Measurements from ENCODE around the gene FERMT3.
A peak's percentile ranks its signal among the peaks of the same experiment; 100 is the strongest.

The FERMT3 gene

DNA sequence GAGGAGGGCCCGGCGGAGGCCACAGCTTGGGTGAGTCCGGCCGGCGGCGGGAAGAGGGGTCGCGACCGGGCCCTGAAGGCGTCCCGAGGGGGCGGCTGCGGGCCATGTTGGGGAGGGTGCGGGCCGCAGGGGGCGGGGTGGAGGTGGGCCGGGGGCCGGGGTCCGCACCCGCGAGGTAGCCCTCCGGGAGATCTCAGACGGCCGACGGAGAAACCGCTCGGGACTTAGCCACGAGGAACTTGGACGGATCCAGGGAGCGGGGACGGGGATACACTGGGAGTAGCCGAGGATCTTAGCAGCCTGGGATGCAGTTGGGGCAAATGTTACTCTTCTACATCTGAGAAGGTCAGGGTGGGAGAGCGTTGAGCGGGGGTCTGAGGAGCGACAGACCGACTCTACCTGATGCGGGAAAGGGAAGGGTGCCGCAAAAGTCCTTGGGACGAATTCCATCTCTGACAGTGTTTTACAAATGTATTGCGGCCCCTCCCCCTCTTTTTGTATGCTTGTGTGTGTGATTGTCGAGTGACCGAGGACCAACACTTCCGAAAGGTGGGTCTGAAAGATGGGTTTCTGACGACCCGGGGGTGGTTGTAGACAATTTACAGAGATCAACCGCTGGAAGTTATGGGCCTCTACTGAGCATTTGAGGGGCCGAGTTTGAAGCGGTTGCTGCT, 19.9 kb upstream of the FERMT3 start:
- DNase-seq: peak in 1 of 4 experiments; percentile 30

DNA sequence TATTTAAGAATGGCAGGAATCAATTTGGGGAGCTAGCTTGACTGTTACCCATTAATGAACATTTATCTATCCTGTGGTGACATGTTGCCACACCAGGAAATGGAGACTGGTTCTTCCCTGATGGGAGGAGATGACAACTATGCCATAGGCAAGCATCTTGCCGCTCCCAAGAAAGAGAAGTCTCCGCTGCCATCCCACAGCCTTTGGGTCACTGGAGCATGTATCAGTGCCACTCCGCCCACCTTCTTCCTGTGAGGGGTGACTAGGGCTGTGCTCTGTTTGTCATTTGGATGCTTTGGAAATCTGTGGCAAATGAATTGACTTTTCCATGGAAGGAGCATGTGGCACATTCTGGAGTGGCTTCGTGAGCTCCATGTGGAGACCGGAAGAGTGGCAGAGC, 14.1 kb upstream of the FERMT3 start:
- DNase-seq: peak; percentile 81 to 94 (median 91)

DNA sequence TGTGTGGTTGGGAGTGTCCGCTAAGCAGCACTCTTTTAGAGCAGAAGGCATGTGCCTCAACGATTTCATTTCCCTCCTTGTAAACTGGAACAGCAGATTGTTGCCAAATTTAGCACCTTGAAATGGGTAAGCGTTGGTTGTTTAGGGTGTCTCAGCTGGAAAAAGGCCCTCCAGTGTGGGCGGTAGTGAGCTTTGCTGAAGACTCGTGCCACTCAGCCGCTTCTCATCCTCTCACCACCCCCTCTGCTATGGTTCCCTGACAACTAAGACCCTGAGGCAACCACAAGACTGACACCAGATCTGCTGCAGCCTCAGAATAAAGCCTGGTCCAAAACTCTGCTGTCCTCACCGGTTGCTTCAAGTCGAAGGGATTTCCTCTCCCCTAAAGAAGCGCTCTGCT, 9.9 kb upstream of the FERMT3 start:
- peak; percentile 84 to 93 (median 90) for DNase-seq

DNA sequence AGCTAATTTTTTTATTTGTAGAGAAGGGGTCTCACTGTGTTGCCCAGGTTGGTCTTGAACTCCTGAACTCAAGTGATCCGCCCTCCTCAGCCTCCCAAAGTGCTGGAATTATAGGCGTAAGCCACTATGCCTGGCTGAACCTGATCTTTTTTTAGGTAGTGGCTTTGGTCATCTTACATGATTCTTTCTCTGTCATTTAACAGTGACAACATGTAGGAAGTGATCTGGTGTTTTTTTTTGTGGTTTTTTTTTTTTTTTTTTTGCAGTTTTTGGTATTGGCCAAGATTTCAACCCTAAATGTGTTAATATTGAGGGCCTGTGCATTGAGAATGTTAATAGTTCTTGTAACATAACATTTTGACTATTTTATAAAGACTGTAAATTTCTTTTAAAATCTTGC, 8.0 kb upstream of the FERMT3 start:
- DNase-seq: peak in 3 of 4 experiments; percentile 32 to 68 (median 59)

DNA sequence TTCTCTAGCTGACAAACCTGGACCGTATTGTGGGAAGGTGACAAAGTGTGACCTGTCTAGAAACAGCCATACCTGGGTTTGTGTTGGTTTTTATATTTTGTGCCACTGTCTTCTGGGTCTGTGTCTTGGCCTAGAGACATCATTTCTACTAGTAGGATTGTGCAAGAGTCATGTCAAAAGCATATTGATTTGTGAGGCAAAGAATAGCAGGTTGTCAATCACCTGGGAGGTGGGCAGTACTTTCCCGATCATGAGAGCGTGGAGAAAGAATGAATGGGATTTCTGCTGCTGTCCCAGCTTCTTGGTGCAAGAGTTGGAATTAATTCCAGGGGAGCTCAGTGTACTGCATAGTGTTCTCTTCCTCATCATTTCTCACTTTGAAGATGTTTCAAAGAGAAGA, 5.0 kb upstream of the FERMT3 start:
- DNase-seq: no peak

DNA sequence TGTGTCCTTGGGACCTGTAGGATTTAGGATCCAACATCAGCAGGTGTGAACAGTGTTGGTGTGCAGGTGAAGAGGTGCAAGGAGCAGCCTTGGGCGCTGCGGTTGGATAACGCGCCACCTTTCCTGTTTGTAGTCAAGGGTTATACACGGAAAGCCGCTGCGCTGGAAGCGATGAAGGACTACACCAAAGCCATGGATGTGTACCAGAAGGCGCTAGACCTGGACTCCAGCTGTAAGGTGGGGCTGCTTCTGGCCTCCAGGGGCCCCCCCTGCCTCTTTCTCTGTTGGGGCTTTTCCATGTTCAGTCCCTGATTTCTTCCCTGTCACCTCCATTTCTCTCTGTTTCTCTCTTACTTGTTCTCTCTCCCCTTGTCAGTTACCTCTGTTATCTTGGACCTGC, 3.5 kb upstream of the FERMT3 start:
- no peak for DNase-seq

DNA sequence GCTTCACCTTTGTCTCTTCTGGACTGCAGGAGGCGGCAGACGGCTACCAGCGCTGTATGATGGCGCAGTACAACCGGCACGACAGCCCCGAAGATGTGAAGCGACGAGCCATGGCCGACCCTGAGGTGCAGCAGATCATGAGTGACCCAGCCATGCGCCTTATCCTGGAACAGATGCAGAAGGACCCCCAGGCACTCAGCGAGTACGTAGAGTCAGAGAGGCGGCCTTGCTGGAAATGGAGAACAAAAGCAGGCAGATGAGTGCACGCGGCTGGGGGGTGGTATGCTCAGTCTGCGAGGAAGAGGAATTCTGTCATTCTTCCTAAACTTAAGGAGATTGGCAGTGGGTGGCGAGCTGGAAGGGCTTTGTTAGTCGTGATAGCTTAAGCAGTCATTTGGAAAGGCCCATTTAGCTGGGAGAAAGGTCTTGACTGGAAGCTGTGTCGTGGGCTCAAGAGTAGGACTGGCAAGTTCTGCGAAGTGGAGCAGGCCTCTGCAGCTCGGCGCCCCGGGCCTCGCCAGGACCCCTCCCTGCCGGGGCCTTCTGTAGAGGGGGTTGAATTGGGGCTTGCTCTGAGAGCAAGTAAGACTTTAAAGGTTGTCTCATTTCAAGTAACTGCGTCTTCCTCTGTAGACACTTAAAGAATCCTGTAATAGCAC, 3.0 kb upstream of the FERMT3 start:
- DNase-seq: no peak

DNA sequence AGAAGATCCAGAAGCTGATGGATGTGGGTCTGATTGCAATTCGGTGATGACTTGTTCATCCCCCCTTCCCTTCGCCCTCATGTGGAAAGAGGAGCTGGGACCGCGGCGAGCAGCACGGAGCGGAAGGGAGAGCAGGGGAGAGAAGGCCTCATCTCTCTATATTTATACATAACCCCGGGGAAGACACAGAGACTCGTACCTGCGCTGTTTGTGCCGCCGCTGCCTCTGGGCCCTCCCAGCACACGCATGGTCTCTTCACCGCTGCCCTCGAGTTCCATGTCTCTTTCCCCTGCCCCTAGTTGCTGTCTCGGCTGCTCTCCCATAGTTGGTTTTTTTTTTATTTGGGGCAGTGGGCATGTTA, 2.5 kb upstream of the FERMT3 start:
- no peak for DNase-seq

DNA sequence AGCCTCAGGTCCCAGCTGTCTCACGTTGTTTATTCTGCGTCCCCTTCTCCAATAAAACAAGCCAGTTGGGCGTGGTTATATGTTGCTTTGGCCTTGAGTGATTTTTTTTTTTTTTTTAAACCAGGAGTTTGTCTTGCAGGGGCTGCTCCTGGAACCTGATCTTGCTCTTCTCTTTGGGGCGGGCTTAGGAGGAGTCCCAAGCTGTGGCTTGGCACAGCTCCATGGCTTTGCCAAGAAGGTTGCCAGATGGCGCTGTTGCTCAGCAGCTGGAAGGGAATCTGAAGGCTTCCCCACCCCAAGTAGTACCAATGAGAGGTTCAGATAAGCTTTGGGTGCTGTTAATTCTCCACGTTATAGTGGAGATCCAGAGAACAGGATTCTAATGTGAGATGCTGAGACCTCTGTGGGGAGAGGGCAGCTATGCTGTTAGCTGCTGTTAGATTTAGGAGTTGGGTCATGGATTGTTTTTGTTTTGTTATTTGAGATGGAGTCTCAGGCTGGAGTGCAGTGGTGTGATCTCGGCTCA, 2.0 kb upstream of the FERMT3 start:
- DNase-seq: peak; percentile 92 to 96 (median 94)

DNA sequence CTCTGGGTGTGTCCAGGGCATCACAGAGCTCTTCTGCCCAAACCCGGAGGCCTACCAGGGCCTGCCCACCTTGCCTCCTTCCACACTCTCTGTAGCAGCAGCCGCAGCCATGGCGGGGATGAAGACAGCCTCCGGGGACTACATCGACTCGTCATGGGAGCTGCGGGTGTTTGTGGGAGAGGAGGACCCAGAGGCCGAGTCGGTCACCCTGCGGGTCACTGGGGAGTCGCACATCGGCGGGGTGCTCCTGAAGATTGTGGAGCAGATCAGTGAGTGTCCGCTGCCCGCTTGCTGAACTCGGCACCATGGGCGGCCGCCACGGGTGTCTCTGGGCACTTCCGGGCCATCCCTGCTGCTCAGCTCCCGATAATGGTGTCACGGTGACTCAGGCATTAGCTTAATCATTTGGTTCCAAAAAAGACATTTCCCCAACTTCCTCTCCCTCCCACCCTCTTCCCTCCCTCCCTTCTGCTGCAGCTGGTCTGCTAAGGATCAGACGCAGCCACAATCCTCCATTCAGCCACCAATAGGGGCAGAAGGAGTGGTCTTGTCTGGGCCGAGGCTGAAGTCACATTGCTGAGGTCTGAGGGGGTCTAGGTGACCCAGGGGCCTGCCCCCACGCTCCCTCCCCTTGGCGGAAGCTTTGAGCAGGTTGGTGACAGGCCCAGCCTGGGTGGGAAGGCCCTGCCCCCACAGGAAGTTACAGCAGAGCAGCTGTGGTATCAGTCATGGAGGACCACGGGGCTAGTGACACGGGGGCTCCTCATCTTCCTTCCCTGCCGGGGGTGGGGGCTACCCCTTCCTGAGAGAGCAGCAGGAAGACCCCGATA, 950 bp downstream of the FERMT3 start:
- peak; percentile 86 to 95 (median 91) for DNase-seq

DNA sequence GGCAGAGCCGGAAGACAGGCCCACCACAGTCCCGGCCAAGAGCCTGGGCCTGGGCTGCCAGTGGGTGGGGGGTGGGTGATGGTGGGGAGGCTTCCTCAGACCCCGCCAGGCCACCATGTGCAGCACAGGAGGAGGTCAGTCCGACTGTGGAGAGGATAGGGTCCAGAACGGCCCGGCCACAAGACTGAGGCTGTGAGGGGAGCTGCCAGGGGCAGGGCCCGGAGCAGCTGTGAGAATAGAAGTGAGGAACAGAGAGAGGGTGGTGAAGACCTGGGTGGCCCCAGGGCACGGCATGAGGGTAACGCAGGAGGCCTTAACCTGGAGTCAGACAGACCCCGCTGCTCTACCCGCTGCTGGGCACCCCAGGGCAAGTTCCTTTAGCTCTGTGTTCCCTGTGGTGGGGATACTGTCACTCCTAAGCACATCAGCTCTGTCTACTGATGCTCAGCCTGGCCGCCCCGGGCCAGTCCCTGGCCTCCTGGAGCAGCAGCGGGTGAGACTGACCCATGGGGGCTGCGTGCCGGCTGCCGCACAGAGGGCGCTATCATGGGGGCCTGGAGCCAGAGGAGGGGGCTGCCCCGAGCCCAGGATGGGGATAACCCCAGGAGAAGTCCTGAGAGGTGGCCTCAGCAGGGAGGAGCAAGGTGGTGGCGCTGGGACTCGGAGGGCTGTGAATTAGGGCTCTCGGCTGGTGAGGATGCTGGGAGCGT, 1.7 kb downstream of the FERMT3 start:
- DNase-seq: peak in 1 of 4 experiments; percentile 30

DNA sequence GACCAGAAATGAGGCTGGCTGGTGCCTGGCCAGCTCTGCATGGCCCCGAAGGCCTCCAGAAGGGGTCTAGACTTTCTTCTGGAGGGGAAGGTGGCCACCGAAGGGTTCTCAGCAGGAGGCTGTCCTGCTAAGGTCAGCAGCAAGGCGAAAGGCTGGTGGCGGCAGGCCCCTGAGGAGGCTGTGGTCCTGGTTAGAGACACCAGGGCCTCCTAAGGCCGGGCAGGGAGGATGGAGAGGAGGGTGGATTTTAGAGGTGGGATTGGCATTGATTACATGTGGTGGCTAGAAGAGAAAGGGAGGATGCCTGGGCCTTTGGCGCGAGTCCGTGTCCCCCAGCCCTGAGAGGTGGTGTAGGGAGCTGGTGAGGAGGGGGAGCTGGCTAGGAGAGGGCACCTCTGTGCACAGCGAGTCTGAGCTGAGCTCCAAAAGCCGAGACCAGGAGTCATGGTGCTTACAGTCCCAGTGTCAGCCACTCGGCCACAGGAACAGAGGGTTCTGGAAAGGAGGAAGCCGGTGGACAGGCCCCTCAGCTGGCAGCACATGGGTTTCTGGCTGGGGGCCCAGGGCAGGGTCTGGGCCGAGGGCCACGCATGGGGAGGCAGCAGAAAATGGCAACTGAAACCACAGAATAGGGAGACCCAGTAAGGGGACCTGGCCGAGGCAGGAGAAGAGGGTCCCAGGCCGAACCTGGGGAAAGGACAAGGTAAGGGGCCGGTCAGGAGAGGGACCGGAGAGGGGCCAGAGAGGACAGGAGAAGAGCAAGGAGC, 2.5 kb downstream of the FERMT3 start:
- DNase-seq: peak in 2 of 4 experiments; percentile 33 to 46

DNA sequence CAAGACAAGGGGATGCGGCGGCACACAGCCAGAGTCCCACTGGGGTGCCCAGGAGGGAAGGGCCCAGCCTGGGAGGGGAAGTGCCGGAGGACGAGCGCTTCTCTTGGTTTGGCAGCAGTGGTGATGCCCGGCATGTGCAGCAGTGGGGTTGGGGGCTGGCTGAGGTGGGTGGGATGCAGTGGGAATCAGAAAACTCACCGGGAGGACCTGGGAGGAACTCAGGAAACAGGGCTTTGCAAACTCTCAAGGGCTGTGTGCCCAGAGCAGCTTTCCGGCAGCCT, 3.0 kb downstream of the FERMT3 start:
- peak in 1 of 4 experiments; percentile 40 for DNase-seq

DNA sequence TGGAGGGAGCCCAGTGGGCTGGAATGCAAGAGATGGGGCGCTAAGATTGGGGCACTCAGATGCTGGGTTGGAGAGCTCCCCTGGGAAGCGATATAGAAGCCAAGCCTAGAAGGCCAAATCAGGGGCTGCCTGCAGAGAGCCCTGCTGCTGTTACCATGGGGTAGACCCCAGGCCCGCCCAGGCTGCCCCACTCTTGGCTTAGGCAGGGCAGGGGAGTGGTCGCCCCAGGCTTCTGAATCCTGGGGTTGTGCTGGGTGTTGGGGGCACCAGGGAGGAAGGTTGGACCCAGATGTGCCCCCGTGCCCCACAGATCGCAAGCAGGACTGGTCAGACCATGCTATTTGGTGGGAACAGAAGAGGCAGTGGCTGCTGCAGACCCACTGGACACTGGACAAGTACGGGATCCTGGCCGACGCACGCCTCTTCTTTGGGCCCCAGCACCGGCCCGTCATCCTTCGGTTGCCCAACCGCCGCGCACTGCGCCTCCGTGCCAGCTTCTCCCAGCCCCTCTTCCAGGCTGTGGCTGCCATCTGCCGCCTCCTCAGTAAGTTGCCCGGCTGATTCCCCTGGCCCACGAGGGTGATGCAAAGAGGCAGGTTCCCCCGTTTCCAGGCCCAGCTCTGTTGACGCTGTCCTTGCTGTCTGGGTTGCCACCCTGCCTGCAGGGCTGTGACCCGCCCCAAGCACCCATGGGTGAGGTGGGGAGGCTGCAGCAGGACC, 3.9 kb downstream of the FERMT3 start:
- no peak for DNase-seq

DNA sequence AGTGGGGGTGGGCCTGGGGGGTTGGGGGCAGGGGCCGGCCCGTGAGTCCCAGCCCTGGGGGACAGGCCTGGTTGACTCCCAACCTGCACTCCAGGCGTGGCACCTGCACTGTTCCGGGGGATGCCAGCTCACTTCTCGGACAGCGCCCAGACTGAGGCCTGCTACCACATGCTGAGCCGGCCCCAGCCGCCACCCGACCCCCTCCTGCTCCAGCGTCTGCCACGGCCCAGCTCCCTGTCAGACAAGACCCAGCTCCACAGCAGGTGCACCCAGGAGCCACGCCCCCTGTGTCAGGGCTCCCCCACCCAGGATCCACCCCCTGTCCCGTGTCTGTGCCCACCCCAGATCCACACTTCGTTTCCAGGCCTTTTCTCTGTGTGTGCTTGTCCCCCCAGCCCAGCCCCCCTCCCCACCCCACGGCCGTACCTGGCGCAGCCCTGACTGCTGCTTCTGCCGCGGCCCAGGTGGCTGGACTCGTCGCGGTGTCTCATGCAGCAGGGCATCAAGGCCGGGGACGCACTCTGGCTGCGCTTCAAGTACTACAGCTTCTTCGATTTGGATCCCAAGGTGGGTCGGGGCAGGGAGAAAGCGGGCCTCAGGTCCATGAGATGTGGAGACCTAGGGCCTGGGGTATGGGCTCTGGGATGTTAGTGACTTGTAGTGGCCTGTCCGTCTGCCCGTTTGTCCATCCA, 4.8 kb downstream of the FERMT3 start:
- DNase-seq: no peak

DNA sequence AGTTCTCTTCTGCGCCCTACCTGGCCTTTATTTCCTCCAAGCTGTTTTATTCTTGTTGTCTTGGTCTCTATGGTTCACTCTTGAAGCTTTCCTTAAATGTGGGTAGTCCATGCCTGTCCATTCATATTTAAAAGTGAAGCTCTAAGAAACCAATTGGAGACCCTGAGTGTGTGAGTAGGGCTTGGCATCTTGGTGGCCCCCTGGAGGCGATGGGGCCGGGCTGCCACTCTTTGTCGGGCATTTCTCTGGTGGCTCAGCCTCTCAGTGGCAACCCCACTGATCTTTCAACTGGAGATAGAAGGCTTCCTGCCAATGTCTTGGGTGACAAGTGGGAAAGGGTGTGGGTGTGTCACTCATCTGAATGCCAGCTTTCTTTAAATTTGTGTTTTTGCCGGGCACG, 10.4 kb downstream of the FERMT3 start:
- DNase-seq: no peak

DNA sequence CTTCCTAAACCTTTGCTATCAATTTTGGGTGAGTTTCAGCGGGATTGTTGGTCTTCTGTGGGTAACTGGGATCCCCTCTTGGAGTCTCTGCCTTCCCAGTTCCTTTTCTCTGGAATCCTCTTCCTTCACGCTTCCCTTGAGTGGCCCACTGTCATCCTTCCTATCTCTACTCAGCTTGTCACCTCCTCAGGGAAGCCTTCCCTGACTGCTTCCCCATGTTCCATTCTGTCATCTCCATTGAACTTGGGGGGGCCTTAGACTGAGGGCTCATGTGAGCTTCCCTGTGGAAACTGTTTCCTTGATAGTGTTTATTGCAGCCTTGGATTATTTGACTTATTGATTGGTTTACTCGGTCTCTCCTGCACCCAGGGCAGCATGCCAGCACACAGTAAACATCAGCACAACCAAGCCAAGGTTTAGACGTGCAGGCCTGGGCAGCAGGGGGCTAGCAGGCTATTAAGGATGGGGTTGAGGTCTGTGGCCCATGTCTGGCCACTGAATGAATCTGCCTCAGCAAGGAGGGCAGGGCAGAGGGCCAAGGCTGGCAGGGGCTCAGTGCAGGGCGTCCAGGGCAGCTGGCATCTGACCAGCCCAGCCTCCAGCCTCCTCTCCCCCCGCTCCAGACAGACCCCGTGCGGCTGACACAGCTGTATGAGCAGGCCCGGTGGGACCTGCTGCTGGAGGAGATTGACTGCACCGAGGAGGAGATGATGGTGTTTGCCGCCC, 12.3 kb downstream of the FERMT3 start:
- no peak for DNase-seq

DNA sequence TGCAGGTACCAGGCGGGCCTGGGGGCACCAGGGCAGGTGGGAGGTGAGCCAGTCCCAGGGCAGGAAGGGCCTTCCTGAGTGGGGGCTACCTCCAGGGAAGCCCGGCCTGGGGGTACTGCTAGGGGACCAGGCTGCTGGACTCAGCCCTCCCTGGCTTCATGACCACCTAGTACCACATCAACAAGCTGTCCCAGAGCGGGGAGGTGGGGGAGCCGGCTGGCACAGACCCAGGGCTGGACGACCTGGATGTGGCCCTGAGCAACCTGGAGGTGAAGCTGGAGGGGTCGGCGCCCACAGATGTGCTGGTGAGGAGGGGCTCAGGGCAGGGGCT, 12.8 kb downstream of the FERMT3 start:
- no peak for DNase-seq

DNA sequence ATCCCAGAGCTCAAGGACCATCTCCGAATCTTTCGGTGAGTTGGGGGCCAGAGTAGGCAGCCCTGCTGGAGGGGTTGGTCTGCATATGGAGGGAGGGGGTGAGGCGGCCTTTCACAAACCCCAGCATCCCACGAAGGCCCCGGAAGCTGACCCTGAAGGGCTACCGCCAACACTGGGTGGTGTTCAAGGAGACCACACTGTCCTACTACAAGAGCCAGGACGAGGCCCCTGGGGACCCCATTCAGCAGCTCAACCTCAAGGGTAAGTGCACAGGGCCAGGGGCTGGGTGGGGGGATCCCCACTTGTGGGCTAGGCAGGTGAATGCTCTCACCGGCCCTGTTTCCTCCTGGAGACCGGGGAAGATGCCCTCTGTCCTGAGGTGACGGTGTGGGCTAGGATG, 13.2 kb downstream of the FERMT3 start:
- DNase-seq: no peak

DNA sequence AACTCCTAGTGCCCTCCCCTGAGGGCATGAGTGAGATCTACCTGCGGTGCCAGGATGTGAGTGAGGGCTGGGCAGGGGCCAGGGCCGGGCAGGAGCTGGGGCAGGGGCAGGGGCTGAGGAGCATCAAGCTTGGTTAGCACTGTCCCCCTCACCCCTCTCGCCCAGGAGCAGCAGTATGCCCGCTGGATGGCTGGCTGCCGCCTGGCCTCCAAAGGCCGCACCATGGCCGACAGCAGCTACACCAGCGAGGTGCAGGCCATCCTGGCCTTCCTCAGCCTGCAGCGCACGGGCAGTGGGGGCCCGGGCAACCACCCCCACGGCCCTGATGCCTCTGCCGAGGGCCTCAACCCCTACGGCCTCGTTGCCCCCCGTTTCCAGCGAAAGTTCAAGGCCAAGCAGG, 13.8 kb downstream of the FERMT3 start:
- no peak for DNase-seq
